GM18868 (cell line): ENCODE data around the gene TTC1.
"Not testable (repeated sequence)": the region's sequence is repeated elsewhere in the genome, so short reads cannot be mapped to it uniquely, and the experiment has no call there.

ENCODE experiments used
- ATAC-seq: cut with Tn5 transposase; IDR thresholded peaks from one replicate; pipeline ENCODE4 v1.9.1; 2021; ENCODE audit warnings: mild to moderate bottlenecking, moderate library complexity; ENCODE audit not compliant: unreplicated experiment

Gene TTC1

DNA sequence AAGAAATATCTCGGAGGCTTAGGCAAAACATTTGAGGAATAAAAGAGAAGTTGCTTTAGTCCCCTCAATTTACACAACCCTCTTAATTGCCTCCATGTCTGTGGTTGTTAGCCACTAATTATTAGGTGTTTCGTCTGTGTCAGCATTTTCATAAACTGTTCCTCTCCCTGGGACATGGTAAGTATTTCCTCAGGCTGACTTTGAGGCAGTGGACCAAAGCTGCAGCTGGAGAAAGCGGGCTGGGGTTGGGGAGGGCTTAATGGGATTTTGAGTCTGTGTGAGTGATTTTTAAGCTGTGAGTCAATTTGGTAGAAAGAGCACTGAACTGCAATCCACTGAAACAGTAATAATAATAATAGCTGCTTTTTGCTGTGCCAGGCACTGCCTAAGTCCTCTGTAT is 13.0 kb upstream of the TTC1 start:
- ATAC-seq, result no peak

- no peak for ATAC-seq
Observed at GRCh38 chr5:160001457-160001856, 7.5 kb upstream of the TTC1 start.

GRCh38 chr5:160007514-160007913 is 1.4 kb upstream of the TTC1 start:
- ATAC-seq, result no peak

- not testable (repeated sequence) for ATAC-seq
Observed at GRCh38 chr5:160008529-160008876, 436 bp upstream of the TTC1 start.

DNA sequence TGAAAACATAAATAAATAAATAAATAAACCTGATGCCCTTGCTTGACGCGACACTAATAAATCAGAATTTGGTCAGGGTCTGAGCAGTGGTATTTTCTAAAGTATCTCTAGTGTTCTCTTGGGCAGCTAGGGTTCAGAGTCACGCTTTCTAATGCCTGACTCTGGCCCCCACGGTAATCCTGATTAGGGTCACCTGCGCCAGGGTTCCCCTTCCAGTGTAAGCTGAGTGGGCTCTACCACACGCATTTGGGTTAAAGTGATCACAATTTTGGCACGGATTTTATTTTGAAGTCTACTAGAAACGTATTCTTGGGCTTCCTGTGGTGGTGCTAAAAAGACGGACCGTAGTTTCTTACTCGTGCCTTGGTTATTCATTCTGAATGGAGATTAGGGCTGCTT is 651 bp downstream of the TTC1 start:
- ATAC-seq, result no peak

DNA sequence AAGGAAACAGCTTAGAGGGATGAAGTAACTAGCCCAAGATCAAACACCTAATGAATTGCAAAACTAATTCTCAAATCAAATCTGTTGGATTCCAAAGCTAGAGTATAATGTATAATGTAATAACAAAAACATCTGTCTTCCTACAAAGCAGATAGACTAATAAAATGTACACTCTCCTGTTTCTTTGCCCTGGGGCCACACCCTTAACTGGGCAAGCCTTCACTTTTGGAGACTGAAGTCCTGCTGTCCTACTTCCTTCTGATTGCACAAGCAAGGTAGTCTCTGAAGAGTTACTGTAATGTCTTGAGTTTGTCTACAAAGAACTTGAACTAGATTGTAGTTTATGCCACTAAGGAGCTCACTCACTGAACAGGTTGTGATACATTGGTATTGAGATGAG is 2.5 kb downstream of the TTC1 start:
- ATAC-seq, result no peak

DNA sequence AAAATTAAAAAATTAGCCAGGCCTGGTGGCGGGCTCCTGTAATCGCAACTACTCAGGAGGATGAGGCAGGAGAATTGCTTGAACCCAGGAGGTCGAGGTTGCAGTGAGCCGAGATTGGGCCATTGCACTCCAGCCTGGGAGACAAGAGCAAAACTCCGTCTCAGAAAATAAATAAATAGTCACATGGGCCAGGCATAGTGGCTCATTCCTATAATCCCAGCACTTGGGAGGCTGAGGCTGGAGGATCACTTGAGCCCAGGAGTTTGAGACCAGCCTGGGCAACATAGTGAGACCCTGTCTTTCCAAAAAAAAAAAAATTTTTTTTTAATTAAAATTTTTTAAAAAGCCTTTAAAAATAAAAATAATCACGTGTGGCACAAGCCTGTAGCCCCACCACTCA is 5.3 kb downstream of the TTC1 start:
- not testable (repeated sequence) for ATAC-seq

- no peak for ATAC-seq
Observed at GRCh38 chr5:160018945-160019625, 10.1 kb downstream of the TTC1 start.

DNA sequence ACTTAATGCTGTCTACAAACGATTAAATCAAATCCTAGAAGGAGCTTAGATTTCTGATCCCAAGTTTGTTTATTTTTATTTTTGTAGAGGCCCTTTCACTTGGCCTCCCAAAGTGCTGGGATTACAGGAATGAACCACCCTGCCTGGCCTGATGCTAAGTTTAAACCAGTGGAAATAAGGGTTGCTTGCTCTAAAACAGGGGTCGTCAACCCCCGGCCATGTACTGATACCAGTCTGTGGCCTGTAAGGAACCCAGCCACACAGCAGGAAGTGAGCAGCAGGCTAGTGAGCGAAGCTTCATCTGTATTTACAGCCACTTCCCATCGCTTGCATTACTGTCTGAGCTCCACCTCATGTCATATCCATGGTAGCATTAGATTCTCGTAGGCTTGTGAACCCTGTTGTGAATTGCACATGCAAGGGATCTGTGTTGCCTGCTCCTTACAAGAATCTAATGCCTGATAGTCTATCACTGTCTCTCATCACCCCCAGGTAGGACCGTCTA is 11.4 kb downstream of the TTC1 start:
- no peak for ATAC-seq

DNA sequence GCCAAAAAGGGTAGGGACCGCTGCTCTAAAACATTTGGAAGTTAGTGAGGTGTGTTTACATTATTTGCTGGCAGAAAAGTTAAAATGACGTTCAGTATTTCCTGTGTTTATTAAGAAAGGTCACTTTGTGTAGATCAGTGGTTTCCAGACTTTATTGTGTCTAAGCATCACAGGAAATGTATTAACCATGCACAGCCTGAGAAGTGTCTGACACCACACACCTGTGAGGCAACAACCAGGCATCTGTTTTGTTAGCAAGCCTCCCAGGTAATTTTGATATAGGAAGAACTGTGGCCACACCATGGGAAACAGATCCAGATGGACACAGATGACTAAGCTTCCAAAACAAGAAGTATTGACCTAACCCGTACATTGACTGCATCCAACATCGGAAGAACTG is 12.0 kb downstream of the TTC1 start:
- ATAC-seq, result no peak

GRCh38 chr5:160021831-160022446 is 13.0 kb downstream of the TTC1 start:
- peak; percentile 97 for ATAC-seq

DNA sequence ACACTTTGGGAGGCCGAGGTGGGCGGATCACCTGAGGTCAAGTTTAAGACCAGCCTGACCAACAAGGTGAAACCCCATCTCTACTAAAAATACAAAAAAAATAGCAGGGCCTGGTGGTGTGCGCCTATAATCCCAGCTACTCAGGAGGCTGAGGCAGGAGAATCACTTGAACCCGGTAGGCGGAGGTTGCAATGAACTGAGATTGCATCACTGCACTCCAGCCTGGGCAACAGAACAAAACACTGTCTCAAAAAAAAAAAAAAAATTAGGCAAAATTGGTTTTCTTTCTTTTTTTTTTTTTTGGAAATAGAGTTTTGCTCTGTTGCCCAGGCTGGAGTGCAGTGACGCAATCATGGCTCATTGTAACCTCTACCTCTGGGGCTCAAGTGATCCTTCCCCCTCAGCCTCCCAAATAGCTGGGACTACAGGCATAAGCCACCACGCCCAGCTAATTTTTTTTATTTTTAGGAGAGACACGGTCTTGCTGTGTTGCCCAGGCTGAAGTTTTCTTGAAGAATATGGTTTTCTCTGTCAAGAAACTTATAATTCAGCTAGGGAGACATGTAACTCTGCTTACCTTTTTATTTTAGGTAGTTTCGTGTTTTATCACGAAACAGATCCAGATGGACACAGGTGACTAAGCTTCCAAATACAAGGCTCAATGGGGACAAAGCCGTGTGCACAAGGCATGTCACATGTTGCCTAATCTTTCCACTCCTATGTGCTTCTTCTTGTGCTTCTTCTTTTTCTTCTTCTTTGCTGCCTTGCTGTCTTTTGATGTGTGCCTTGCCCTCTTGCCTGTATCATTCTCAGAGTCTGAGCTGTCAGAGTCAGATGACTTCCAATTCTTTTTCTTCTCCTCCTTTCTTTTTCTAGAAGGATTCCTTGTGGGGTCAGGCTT is 14.3 kb downstream of the TTC1 start:
- no peak for ATAC-seq

DNA sequence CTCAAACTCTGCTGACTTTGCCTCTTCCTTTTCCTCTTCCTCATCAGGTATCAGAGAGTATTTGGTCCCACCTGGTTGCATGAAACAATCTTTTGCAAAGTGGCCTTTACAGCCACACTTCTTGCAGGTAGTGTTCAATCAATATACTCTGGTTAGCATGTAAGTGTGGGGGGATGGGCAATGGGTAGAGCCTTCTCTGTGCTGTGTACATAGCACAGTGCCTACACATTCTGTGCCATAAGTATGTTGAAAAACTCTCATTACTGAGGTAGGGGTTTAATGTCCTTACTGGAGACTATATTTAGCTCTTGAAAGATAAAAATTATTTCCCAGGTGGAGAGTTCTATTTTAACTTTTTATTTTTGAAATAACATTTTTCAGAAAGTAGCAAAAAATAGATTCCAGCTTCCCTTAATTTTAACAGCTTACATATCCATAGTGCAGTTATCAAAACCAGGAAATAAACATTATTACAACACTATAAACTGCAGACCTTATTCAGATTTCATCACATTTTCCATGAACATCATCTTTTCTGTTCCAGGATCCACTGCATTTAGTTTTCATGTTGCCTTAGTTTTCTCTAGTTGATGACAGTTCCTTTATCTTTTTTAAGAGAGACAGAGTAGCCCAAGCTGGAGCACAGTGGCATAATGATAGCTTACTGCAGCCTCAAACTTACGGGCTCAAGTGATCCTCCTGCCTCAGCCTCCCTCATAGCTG is 15.1 kb downstream of the TTC1 start:
- no peak for ATAC-seq

- no peak for ATAC-seq
Observed at GRCh38 chr5:160029004-160029403, 20.1 kb downstream of the TTC1 start.

DNA sequence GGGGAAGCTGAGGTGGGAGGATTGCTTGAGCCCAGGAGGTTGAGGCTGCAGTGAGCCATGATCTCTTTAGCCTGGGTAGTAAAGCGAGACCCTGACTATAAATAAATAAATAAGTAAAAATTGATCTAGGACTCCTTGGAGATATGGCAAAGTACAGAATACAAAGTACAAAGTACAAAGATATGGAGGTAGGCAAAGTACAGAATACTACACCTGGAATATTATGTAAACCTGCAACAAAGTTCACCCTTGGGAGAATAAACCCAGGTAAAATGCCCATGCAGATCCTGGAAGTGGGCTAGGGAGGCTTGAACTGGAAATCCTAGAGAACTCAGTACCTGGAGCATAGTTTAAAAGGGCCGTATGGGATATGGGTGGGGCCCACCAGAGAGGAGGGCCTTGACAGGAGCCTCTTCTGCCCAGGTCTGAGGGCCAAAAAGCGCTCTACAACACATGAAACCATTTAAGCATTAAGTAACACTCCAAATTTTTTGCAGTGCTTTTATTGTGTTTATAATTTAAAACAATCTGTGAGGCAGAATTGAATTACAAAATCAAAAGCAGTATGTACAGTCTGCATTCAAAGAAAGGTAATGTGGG is 20.7 kb downstream of the TTC1 start:
- no peak for ATAC-seq

DNA sequence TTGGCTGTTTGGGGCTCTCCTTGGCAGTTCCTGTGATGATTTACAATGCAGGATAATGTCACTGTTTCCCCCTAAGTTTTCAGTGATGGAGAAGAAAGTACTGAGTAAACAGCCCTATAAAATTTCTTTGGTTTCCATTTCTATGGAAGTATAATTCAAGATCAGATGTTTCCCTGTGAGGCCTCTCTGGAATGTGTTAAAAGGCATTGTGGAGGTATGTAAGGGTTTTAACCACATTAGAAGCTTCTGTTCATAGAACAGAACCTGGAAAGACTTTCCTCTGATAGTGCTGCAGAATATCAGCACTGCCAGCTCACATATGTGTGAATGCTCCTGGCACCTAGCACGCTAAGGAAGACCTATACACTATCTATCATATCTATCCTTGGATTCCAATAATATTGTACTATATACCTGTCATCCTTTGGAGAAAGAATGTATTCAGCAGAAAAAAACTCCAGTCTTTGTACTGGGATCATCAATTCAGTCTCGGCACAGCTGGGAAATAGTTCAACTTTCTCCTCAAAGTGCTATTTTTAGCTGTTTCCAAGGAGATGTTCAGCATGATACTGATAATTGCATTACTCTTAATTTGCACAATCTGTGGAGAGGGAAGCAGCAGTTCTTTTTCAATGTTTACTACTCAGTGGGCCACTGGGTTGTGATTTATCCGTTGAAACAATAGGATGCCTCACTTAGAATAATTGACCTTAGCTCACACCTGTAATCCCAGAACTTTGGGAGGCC is 21.9 kb downstream of the TTC1 start:
- ATAC-seq, result no peak

- ATAC-seq, result no peak
Observed at GRCh38 chr5:160033546-160034252, 24.8 kb downstream of the TTC1 start.

DNA sequence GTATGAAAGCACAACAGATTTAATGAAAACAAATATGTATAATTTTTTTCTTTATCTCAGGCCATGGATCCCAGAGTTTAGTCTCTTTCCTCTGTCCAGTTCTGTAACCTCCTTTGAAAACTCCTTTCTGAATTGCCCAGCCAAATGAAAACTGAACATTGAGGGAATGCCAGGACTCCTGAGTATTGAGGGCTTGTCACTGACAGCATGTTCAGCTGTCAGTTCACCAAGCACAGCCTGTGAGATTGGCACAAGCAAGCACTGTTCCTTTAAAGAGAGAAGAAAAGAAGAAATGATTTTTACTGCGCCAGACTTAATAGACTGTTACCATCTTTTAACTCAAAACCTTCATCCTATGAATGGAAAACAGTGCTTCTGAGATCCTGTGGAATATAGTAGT is 27.3 kb downstream of the TTC1 start:
- ATAC-seq, result no peak

DNA sequence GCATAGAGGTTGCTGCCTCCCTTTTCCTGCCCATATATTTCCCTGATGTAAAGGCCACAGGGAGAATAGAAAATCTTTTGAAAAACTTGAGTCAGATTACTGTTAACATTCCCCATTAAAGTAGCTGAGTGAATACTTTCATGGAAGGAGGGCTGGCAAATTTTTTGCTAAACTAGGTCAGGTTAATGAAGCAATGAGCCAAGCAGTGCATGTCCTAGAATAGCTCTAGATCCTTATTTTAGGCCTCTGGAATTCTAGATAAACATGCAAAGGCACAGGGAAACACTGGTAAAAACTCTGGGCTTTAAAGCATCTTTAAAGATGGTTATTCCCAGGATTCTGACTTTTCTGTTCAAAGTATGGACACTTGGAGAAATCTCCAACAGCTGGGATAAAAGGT is 27.9 kb downstream of the TTC1 start:
- no peak for ATAC-seq
